HS-5 (cell line): ENCODE results near the gene ZNF683.
A peak's percentile ranks its signal among the peaks of the same experiment; 100 is the strongest.
"Not testable (repeated sequence)": the region's sequence is repeated elsewhere in the genome, so short reads cannot be mapped to it uniquely, and the experiment has no call there.

Experiments used
- DNase-seq: peaks from one replicate; pipeline ENCODE4 v3.0.0-alpha.2; 2012; ENCODE audit warnings: low read depth

Gene ZNF683

GRCh38 chr1:26384076-26384475, 11.5 kb upstream of the ZNF683 start:
- no peak for DNase-seq

GRCh38 chr1:26378879-26379251, 6.3 kb upstream of the ZNF683 start:
- no peak for DNase-seq

- DNase-seq, result peak; percentile 95
Observed at GRCh38 chr1:26378088-26378878, 5.7 kb upstream of the ZNF683 start.

GRCh38 chr1:26376050-26376449, 3.5 kb upstream of the ZNF683 start:
- DNase-seq, result no peak

GRCh38 chr1:26375081-26375480, 2.5 kb upstream of the ZNF683 start:
- DNase-seq, result no peak

GRCh38 chr1:26374361-26374760, 1.8 kb upstream of the ZNF683 start:
- DNase-seq, result not testable (repeated sequence)

GRCh38 chr1:26373789-26374188, 1.2 kb upstream of the ZNF683 start:
- DNase-seq, result no peak

- DNase-seq, result no peak
Observed at GRCh38 chr1:26373281-26373680, 731 bp upstream of the ZNF683 start.

GRCh38 chr1:26372039-26372438, 511 bp downstream of the ZNF683 start:
- DNase-seq, result no peak

- no peak for DNase-seq
Observed at GRCh38 chr1:26370591-26371382, 1.8 kb downstream of the ZNF683 start.

GRCh38 chr1:26368486-26368885, 4.1 kb downstream of the ZNF683 start:
- DNase-seq, result no peak

GRCh38 chr1:26368006-26368405, 4.5 kb downstream of the ZNF683 start:
- DNase-seq, result no peak

GRCh38 chr1:26367441-26367840, 5.1 kb downstream of the ZNF683 start:
- DNase-seq, result no peak

- DNase-seq, result no peak
Observed at GRCh38 chr1:26364956-26365355, 7.6 kb downstream of the ZNF683 start.

GRCh38 chr1:26363549-26364448, 8.8 kb downstream of the ZNF683 start:
- DNase-seq, result no peak

GRCh38 chr1:26362331-26362730, 10.2 kb downstream of the ZNF683 start:
- DNase-seq, result no peak

- DNase-seq, result no peak
Observed at GRCh38 chr1:26361605-26362122, 10.9 kb downstream of the ZNF683 start.

GRCh38 chr1:26360807-26361604, 11.5 kb downstream of the ZNF683 start:
- no peak for DNase-seq

- no peak for DNase-seq
Observed at GRCh38 chr1:26359981-26360806, 12.4 kb downstream of the ZNF683 start.
